ENCODE data around the gene TBX5.

DNA sequence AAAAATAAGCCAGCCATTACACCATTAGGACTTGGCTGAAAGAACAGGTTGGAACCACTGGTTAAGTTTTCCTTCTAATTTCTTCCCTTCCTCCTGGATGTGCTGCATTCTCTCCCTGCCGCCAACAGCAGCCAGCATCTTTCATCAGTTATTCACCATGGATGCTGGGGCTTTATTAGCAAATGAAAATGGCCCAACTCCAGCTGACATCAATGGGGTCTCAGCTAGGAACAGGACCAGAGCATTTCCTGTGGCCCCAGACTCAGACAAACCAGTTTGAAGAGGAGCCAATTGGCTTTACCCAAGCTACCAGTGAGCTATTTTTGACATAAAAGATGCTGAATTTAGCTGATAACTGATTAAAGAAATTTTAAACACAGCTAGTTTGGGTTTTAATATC lies 26.0 kb upstream of the TBX5 start:
- no peak for TF ChIP-seq YY1 (IDR thresholded peaks at IDR 0.05; ENCODE audit: low read depth)
- TF ChIP-seq RAD21 (IDR thresholded peaks at IDR 0.05; ENCODE audit: low read depth): no peak
- TF ChIP-seq NFIC (IDR thresholded peaks at IDR 0.05): no peak
- TF ChIP-seq EP300 (IDR thresholded peaks at IDR 0.05; ENCODE audit: borderline replicate concordance): no peak
